HUES64 (cell line): ENCODE results near the gene RAB3IL1.
"Not testable (repeated sequence)": the region's sequence is repeated elsewhere in the genome, so short reads cannot be mapped to it uniquely, and the experiment has no call there.

Experiments
- H3K27ac ChIP-seq: 2 replicates; pipeline ENCODE4 v1.7.0; 2013; ENCODE audit warnings: low read depth, low read length, inconsistent platforms
- H3K27me3 ChIP-seq: 2 replicates; pipeline ENCODE4 v1.6.1; 2013; ENCODE audit warnings: mild to moderate bottlenecking, low read length; ENCODE audit not compliant: insufficient read depth
- H3K36me3 ChIP-seq: 2 replicates; pipeline ENCODE4 v1.6.1; 2013; ENCODE audit warnings: mild to moderate bottlenecking, low read length; ENCODE audit not compliant: insufficient read depth
- H3K4me1 ChIP-seq: 2 replicates; pipeline ENCODE4 v1.6.1; 2013; ENCODE audit warnings: mild to moderate bottlenecking, low read length, moderate library complexity; ENCODE audit not compliant: insufficient read depth
- H3K4me3 ChIP-seq: 2 replicates; pipeline ENCODE4 v1.5.1; 2013; ENCODE audit warnings: mild to moderate bottlenecking, low read length, moderate library complexity
- H3K9ac ChIP-seq: 2 replicates; pipeline ENCODE4 v1.6.1; 2013; ENCODE audit warnings: mild to moderate bottlenecking, low read depth, low read length
- H3K9me3 ChIP-seq: 2 replicates; pipeline ENCODE4 v1.6.1; 2013; ENCODE audit warnings: low read depth, low read length; ENCODE audit not compliant: insufficient read depth
- WGBS: fragments of 150-250, 120-280 bp; methylation state at CpG from one replicate; pipeline ENCODE4 v1.1.7; 2013; ENCODE audit warnings: missing lambda C conversion rate; 5-methylcytosine and 5-hydroxymethylcytosine counted together

RAB3IL1 gene

GRCh38 chr11:61882267-61882666, 35.1 kb downstream of the RAB3IL1 start:
- not testable (repeated sequence) for H3K9me3 ChIP-seq, H3K4me3 ChIP-seq, H3K9ac ChIP-seq, H3K27ac ChIP-seq, H3K27me3 ChIP-seq, H3K36me3 ChIP-seq
- 95% methylated on average over 3 of the region's 3 CpGs for WGBS
- peaks cover 25% of the 10 kb centered on the region; the same call in 1 of the 2 replicates for H3K4me1 ChIP-seq

- Histone ChIP-seq H3K27me3 (no peaks in the 10 kb centered on the region), H3K27ac (peak overlapping the region; percentile 46; the same call in 1 of the 2 replicates), H3K4me3 (no peak overlapping the region), H3K9me3 (no peaks in the 10 kb centered on the region), H3K9ac (no peak overlapping the region), H3K36me3 (no peaks in the 10 kb centered on the region), H3K4me1 (peaks cover 25% of the 10 kb centered on the region; the same call in 1 of the 2 replicates)
- 31% methylated on average over 3 of the region's 3 CpGs for WGBS
Measured at GRCh38 chr11:61881397-61881796, 36.0 kb downstream of the RAB3IL1 start.

- peaks cover 23% of the 10 kb centered on the region; the same call in 1 of the 2 replicates for H3K4me1 ChIP-seq
- no peaks in the 10 kb centered on the region for H3K36me3 ChIP-seq
- WGBS, result 94% methylated on average over 6 of the region's 6 CpGs
- no peaks in the 10 kb centered on the region for H3K27me3 ChIP-seq
- H3K4me3 ChIP-seq, result no peak overlapping the region
- H3K9me3 ChIP-seq, result no peaks in the 10 kb centered on the region
- H3K9ac ChIP-seq, result no peak overlapping the region
- no peak overlapping the region for H3K27ac ChIP-seq
Measured at GRCh38 chr11:61880454-61880853, 36.9 kb downstream of the RAB3IL1 start.

GRCh38 chr11:61880031-61880430, 37.3 kb downstream of the RAB3IL1 start:
- no peaks in the 10 kb centered on the region for H3K9me3 ChIP-seq
- no peak overlapping the region for H3K27ac ChIP-seq
- no peaks in the 10 kb centered on the region for H3K27me3 ChIP-seq
- no peaks in the 10 kb centered on the region for H3K36me3 ChIP-seq
- no peak overlapping the region for H3K4me3 ChIP-seq
- H3K9ac ChIP-seq, result no peak overlapping the region
- peaks cover 21% of the 10 kb centered on the region; the same call in 1 of the 2 replicates for H3K4me1 ChIP-seq
- WGBS, result 92% methylated on average over 11 of the region's 11 CpGs

- no peaks in the 10 kb centered on the region for H3K36me3 ChIP-seq
- no peak overlapping the region for H3K4me3 ChIP-seq
- H3K9me3 ChIP-seq, result no peaks in the 10 kb centered on the region
- no peaks in the 10 kb centered on the region for H3K27me3 ChIP-seq
- no peak overlapping the region for H3K9ac ChIP-seq
- H3K4me1 ChIP-seq, result peaks cover 21% of the 10 kb centered on the region; the same call in 1 of the 2 replicates
- H3K27ac ChIP-seq, result no peak overlapping the region
- WGBS, result 84% methylated on average over 7 of the region's 7 CpGs
Measured at GRCh38 chr11:61879152-61879551, 38.2 kb downstream of the RAB3IL1 start.

GRCh38 chr11:61875698-61876097, 41.7 kb downstream of the RAB3IL1 start:
- H3K4me3 ChIP-seq, result no peak overlapping the region
- no peaks in the 10 kb centered on the region for H3K9me3 ChIP-seq
- 86% methylated on average over 14 of the region's 14 CpGs for WGBS
- peaks cover 12% of the 10 kb centered on the region for H3K27me3 ChIP-seq
- no peak overlapping the region for H3K27ac ChIP-seq
- H3K4me1 ChIP-seq, result peaks cover 13% of the 10 kb centered on the region; the same call in 1 of the 2 replicates
- H3K36me3 ChIP-seq, result no peaks in the 10 kb centered on the region
- no peak overlapping the region for H3K9ac ChIP-seq

- H3K4me1 ChIP-seq, result peaks cover 7% of the 10 kb centered on the region; the same call in 1 of the 2 replicates
- no peak overlapping the region for H3K9ac ChIP-seq
- H3K36me3 ChIP-seq, result no peaks in the 10 kb centered on the region
- 83% methylated on average over 3 of the region's 3 CpGs for WGBS
- H3K4me3 ChIP-seq, result no peak overlapping the region
- peaks cover 12% of the 10 kb centered on the region for H3K27me3 ChIP-seq
- H3K9me3 ChIP-seq, result no peaks in the 10 kb centered on the region
- H3K27ac ChIP-seq, result no peak overlapping the region
Measured at GRCh38 chr11:61874853-61875252, 42.5 kb downstream of the RAB3IL1 start.

GRCh38 chr11:61874377-61874809, 43.0 kb downstream of the RAB3IL1 start:
- no peak overlapping the region for H3K9ac ChIP-seq
- H3K27ac ChIP-seq, result no peak overlapping the region
- no peaks in the 10 kb centered on the region for H3K36me3 ChIP-seq
- 75% methylated on average over 12 of the region's 12 CpGs for WGBS
- H3K4me3 ChIP-seq, result no peak overlapping the region
- H3K4me1 ChIP-seq, result peaks cover 4% of the 10 kb centered on the region; the same call in 1 of the 2 replicates
- peaks cover 12% of the 10 kb centered on the region for H3K27me3 ChIP-seq
- no peaks in the 10 kb centered on the region for H3K9me3 ChIP-seq

- Histone ChIP-seq H3K4me3 (no peak overlapping the region), H3K27me3 (peaks cover 12% of the 10 kb centered on the region), H3K4me1 (peaks cover 4% of the 10 kb centered on the region; the same call in 1 of the 2 replicates), H3K9me3 (no peaks in the 10 kb centered on the region), H3K9ac (no peak overlapping the region), H3K27ac (no peak overlapping the region), H3K36me3 (no peaks in the 10 kb centered on the region)
- 95% methylated on average over 16 of the region's 16 CpGs for WGBS
Measured at GRCh38 chr11:61873588-61874376, 43.6 kb downstream of the RAB3IL1 start.

GRCh38 chr11:61872935-61873565, 44.3 kb downstream of the RAB3IL1 start:
- Histone ChIP-seq H3K9ac (no peak overlapping the region), H3K27me3 (peaks cover 12% of the 10 kb centered on the region), H3K27ac (no peak overlapping the region), H3K9me3 (no peaks in the 10 kb centered on the region), H3K4me3 (no peak overlapping the region), H3K4me1 (peaks cover 4% of the 10 kb centered on the region; the same call in 1 of the 2 replicates), H3K36me3 (no peaks in the 10 kb centered on the region)
- 90% methylated on average over 20 of the region's 20 CpGs for WGBS

- Histone ChIP-seq H3K4me1 (peaks cover 4% of the 10 kb centered on the region; the same call in 1 of the 2 replicates), H3K27me3 (peaks cover 12% of the 10 kb centered on the region), H3K36me3 (peaks cover 9% of the 10 kb centered on the region; the same call in 1 of the 2 replicates), H3K27ac (no peak overlapping the region), H3K9me3 (no peaks in the 10 kb centered on the region), H3K9ac (no peak overlapping the region; the same call in 1 of the 2 replicates), H3K4me3 (peak overlapping the region; percentile 17; the same call in 1 of the 2 replicates)
- WGBS, result 5% methylated on average over 24 of the region's 24 CpGs
Measured at GRCh38 chr11:61871158-61871597, 46.2 kb downstream of the RAB3IL1 start.
